Heart right ventricle (tissue), 16 donors: Measurements from ENCODE around the gene RAB40A. TPM values are rescaled to one million over a fixed set of nuclear protein-coding genes. Genes with fewer than 3 reads are reported as not detected.
"Not testable (repeated sequence)": the region's sequence is repeated elsewhere in the genome, so short reads cannot be mapped to it uniquely, and the experiment has no call there.

ENCODE experiments used
- ATAC-seq, 8 donors: fragments of 200-7000 bp; cut with Tn5 transposase; one replicate each; pipeline ENCODE4 v1.9.1; 2020; ENCODE audit warnings: mild to moderate bottlenecking in 8 of 8, moderate library complexity in 8 of 8, moderate number of reproducible peaks in 1 of 8
- DNase-seq, 2 donors: peaks; one replicate each; pipeline ENCODE4 v3.0.0-alpha.2; 2020
- H3K27ac ChIP-seq, 10 donors: fragments of 200-600 bp; sonication (generic) in 2 of 10; one replicate each; pipeline versions ENCODE4 v1.5.0 to v1.8.0; 2020 to 2022; ENCODE audit warnings: mild to moderate bottlenecking in 3 of 10
- H3K27me3 ChIP-seq, 7 donors: fragments of 200-600 bp; one replicate each; pipeline ENCODE4 v1.8.0; 2021 to 2022; ENCODE audit warnings: mild to moderate bottlenecking in 2 of 7
- H3K36me3 ChIP-seq, 9 donors: fragments of 200-600 bp; sonication (generic) in 1 of 9; one replicate each; pipeline versions ENCODE4 v1.5.0 to v1.8.0; 2020 to 2022; ENCODE audit warnings: mild to moderate bottlenecking in 2 of 9
- H3K4me1 ChIP-seq, 9 donors: fragments of 200-600 bp; sonication (generic) in 1 of 9; one replicate each; pipeline versions ENCODE4 v1.5.0 to v1.8.0; 2020 to 2022; ENCODE audit warnings: mild to moderate bottlenecking in 4 of 9
- H3K4me3 ChIP-seq, 10 donors: fragments of 200-600 bp; sonication (generic) in 2 of 10; one replicate each; pipeline versions ENCODE4 v1.5.0 to v1.8.0; 2020 to 2022; ENCODE audit warnings: mild to moderate bottlenecking in 7 of 10, moderate library complexity in 2 of 10
- H3K9me3 ChIP-seq, 11 donors: fragments of 200-600 bp in 10 of 11; sonication (generic) in 2 of 11; one replicate each; pipeline versions ENCODE4 v1.5.0 to v1.8.0; 2013 to 2022; ENCODE audit warnings: mild to moderate bottlenecking in 2 of 11, control low read depth in 1 of 11, moderate library complexity in 1 of 11
- WGBS, 2 donors: extraction: QIAGEN DNeasy Blood & Tissue Kit; methylation state at CpG; one replicate each; pipeline ENCODE4 v1.1.7; 2013; ENCODE audit warnings: inconsistent platforms in 1 of 2; 5-methylcytosine and 5-hydroxymethylcytosine counted together
- intact Hi-C, 10 donors: fragments of 100-400 bp; cut with DNase I; formaldehyde crosslinking; loops; one replicate each; pipeline versions ENCODE4 v1.11.1 to v1.14.2; 2022
- polyA plus RNA-seq, 2 donors: library from polyadenylated mRNA; stranded (reverse); fragments of 200-250 nt; gene quantifications; one replicate each; pipeline ENCODE4 v1.2.3, GENCODE V29; 2013
- total RNA-seq, 10 donors: library from RNA; stranded (reverse); fragmentation: NEBNext Ultra II Directional in 3 of 10; extraction: Animal tissue kit (Norgen Biotek cat#: 25700) in 3 of 10; gene quantifications; one replicate each; pipeline versions ENCODE4 v1.2.1 to v1.2.4, GENCODE V29; 2021 to 2023
- TF ChIP-seq, protein P1 (sequence below), 9 donors: fragments of 200-600 bp; sonication (generic) in 2 of 9; IDR thresholded peaks; one replicate each; pipeline versions ENCODE4 v1.5.0 to v1.8.0; 2021 to 2022; ENCODE audit warnings: antibody characterized with exemption in 9 of 9, mild to moderate bottlenecking in 5 of 9, moderate library complexity in 1 of 9
- donor health status: Arrhythmogenic right ventricular cardiomyopathy.
- donor health status: ischemic (EF 13 %, LVEDD 7.1; RV severe dilation, severe dysfunction).
- donor health status: healthy with polysubstance abuse.
- donor health status: DM: no; HTN: yes; CAD: no.
- donor health status: DM: no; HTN: no; CAD: no.
- donor health status: ischemic (EF 25% LVEDD 6.9; RV normal size, moderate dysfunction).
- donor health status: ischemic (EF 25% LVEDD 5.7; RV mildly dilated, moderate dysfunction).
- donor health status: healthy.
- donor health status: DM: yes; HTN: yes; CAD: no.
- donor health status: Ischemic cardiomyopathy.
- donor health status: ischemic (EF 35%, LVEDD 5.7; RV mildly dilated, moderate dysfunction).
- donor health status: nonischemic (EF 11% LVEDD 7.7; RV severe dilation, severe dysfunction).
- donor health status: DM: yes; HTN: yes; CAD: no.
- donor health status: PGD.
- donor health status: ischemic (EF 29% LVEDD 5.4; RV normal size, mild dysfunction).
- donor health status: nonischemic (EF 23%, LVEDD 6.1; RV moderate dilation, normal function).

Gene RAB40A
- total and polyA plus RNA-seq, 12 donors, result 0.04 to 0.44 (median 0.26) TPM; not detected in 4

DNA sequence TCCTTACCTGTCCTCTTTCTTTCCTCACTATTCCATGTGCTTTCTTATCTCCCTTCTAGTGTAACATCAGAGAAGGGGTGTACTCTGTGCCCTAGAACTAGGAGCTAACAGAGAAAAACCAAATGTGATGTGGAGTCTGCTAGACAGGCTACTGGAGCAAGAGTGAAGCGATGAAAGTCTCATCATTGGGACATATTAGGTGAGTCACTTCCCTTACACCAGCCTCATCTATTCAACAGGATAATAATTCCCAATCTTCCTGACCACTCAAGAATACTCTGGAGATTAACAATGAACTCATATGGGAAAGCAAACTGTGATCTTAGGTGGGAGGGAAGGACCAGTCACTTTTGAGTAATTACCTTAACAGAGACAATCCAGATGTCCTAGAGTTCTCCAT is 58.1 kb downstream of the RAB40A start:
- Histone ChIP-seq H3K9me3 (no peaks in the 10 kb centered on the region), H3K4me1 (no peaks in the 10 kb centered on the region), H3K27me3 (peaks cover 0 to 13% (median 0%) of the 10 kb centered on the region in 7 donors), H3K36me3 (no peaks in the 10 kb centered on the region), H3K27ac (no peak overlapping the region), H3K4me3 (no peak overlapping the region)
- DNase-seq, result no peak
- 90 to 100% methylated on average over 1 of the region's 1 CpG for WGBS, 2 donors
- no peak for ATAC-seq
- TF ChIP-seq, protein P1, sequence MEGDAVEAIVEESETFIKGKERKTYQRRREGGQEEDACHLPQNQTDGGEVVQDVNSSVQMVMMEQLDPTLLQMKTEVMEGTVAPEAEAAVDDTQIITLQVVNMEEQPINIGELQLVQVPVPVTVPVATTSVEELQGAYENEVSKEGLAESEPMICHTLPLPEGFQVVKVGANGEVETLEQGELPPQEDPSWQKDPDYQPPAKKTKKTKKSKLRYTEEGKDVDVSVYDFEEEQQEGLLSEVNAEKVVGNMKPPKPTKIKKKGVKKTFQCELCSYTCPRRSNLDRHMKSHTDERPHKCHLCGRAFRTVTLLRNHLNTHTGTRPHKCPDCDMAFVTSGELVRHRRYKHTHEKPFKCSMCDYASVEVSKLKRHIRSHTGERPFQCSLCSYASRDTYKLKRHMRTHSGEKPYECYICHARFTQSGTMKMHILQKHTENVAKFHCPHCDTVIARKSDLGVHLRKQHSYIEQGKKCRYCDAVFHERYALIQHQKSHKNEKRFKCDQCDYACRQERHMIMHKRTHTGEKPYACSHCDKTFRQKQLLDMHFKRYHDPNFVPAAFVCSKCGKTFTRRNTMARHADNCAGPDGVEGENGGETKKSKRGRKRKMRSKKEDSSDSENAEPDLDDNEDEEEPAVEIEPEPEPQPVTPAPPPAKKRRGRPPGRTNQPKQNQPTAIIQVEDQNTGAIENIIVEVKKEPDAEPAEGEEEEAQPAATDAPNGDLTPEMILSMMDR (IDR thresholded peaks at IDR 0.05), result no peak
- intact Hi-C loops, result loop anchor here in 6 of 10 donors (5.0 to 10.0 kb wide), 4 partner anchors 119 to 249 kb away; partner anchors contain the start of genes BEX4 (in 3 of the 6) and TCEAL7 (in 1 of the 6)

DNA sequence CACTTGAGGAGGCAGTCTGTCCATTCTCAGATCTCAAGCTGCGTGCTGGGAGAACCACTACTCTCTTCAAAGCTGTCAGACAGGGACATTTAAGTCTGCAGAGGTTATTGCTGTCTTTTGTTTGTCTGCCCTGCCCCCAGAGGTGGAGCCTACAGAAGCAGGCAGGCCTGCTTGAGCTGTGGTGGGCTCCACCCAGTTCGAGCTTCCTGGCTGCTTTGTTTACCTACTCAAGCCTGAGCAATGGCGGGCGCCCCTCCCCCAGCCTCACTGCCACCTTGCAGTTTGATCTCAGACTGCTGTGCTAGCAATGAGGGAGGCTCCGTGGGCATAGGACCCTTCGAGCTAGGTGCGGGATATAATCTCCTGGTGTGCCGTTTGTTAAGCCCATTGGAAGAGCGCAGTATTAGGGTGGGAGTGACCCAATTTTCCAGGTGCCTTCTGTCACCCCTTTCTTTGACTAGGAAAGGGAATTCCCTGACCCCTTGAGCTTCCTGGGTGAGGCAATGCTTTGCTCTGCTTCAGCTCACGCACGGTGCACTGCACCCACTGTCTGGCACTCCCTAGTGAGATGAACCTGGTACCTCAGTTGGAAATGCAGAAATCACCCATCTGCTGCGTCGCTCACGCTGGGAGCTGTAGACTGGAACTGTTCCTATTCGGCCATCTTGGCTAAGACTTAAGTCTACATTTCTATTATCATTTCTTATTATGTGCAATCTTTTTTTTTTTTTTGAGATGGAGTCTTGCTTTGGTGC is 59.1 kb downstream of the RAB40A start:
- 96 to 97% methylated on average over 12 to 14 of the region's 15 CpGs for WGBS, 2 donors
- not testable (repeated sequence) for H3K9me3 ChIP-seq, DNase-seq, H3K4me1 ChIP-seq, ATAC-seq, H3K36me3 ChIP-seq, H3K27ac ChIP-seq, H3K4me3 ChIP-seq
- peaks cover 0 to 12% (median 0%) of the 10 kb centered on the region in 7 donors for H3K27me3 ChIP-seq
- intact Hi-C loops, result loop anchor here in 6 of 10 donors (5.0 to 10.0 kb wide), 4 partner anchors 118 to 248 kb away; partner anchors contain the start of genes BEX4 (in 3 of the 6) and TCEAL7 (in 1 of the 6)

- H3K9me3 ChIP-seq, result peaks cover 0 to 14% (median 0%) of the 10 kb centered on the region in 11 donors
- no peak overlapping the region for H3K4me3 ChIP-seq
- no peaks in the 10 kb centered on the region for H3K27me3 ChIP-seq
- intact Hi-C loops, result no loop called here
- 67 to 78% methylated on average over 2 of the region's 2 CpGs for WGBS, 2 donors
- H3K4me1 ChIP-seq, result no peaks in the 10 kb centered on the region
- no peak overlapping the region for H3K27ac ChIP-seq
- DNase-seq, result no peak
- no peaks in the 10 kb centered on the region for H3K36me3 ChIP-seq
- TF ChIP-seq, protein P1 (IDR thresholded peaks at IDR 0.05), result no peak
- no peak for ATAC-seq
Observed at GRCh38 chrX:103453655-103454054, 65.6 kb downstream of the RAB40A start.

Other genes with a start within 250 kb of the RAB40A start
- gene TCEAL5, start 242.7 kb downstream of the RAB40A start, total RNA-seq, result under 1 TPM in 5 of 10 donors, not detected in 5; 0.23 to 0.33 (median 0.28) TPM
- under 1 TPM; 0.23 to 0.37 TPM for gene TCEAL5, start 242.7 kb downstream of the RAB40A start, polyA plus RNA-seq
- gene BEX2, start 208.5 kb downstream of the RAB40A start, total RNA-seq, result 1 to 10 TPM in 6 of 10 donors, under 1 TPM in 3, not detected in 1; 0.65 to 5.4 (median 1.9) TPM
- gene BEX2, start 208.5 kb downstream of the RAB40A start, polyA plus RNA-seq, result 1 to 10 TPM in 1 of 2 donors, under 1 TPM in 1; 0.37 to 3.4 TPM
- 1 to 10 TPM; 2.0 to 5.3 (median 3.6) TPM for gene TCEAL7, start 189.2 kb downstream of the RAB40A start, total RNA-seq
- gene TCEAL7, start 189.2 kb downstream of the RAB40A start, polyA plus RNA-seq, result 1 to 10 TPM; 3.2 to 5.6 TPM
- 10 to 100 TPM; 14.8 to 46.0 (median 23.1) TPM for gene TCEAL9, start 163.0 kb downstream of the RAB40A start, total RNA-seq
- gene TCEAL9, start 163.0 kb downstream of the RAB40A start, polyA plus RNA-seq, result 10 to 100 TPM; 47.8 to 56.9 TPM
- gene BEX3, start 143.0 kb downstream of the RAB40A start, total RNA-seq, result 100 to 1,000 TPM; 108 to 158 (median 137) TPM
- 10 to 100 TPM; 45.3 to 64.9 TPM for gene BEX3, start 143.0 kb downstream of the RAB40A start, polyA plus RNA-seq
- gene TCEAL4, start 66.0 kb upstream of the RAB40A start, total RNA-seq, result 10 to 100 TPM; 57.7 to 73.2 (median 68.4) TPM
- 100 to 1,000 TPM; 106 to 164 TPM for gene TCEAL4, start 66.0 kb upstream of the RAB40A start, polyA plus RNA-seq
- gene TCEAL3, start 88.5 kb upstream of the RAB40A start, total RNA-seq, result 10 to 100 TPM; 16.7 to 25.5 (median 22.0) TPM
- gene TCEAL3, start 88.5 kb upstream of the RAB40A start, polyA plus RNA-seq, result 10 to 100 TPM; 30.6 to 38.6 TPM
- gene TCEAL1, start 109.5 kb upstream of the RAB40A start, total RNA-seq, result 10 to 100 TPM; 16.6 to 33.0 (median 21.9) TPM
- 10 to 100 TPM; 16.8 to 21.9 TPM for gene TCEAL1, start 109.5 kb upstream of the RAB40A start, polyA plus RNA-seq
- gene MORF4L2, start 167.2 kb upstream of the RAB40A start, total RNA-seq, result 100 to 1,000 TPM; 149 to 244 (median 191) TPM
- 100 to 1,000 TPM in 1 of 2 donors, 10 to 100 TPM in 1; 94.9 to 346 TPM for gene MORF4L2, start 167.2 kb upstream of the RAB40A start, polyA plus RNA-seq
- under 1 TPM in 1 of 10 donors, not detected in 9; 0.42 TPM for gene TMEM31, start 191.4 kb upstream of the RAB40A start, total RNA-seq
- under 1 TPM in 1 of 2 donors, not detected in 1; 0.07 TPM for gene TMEM31, start 191.4 kb upstream of the RAB40A start, polyA plus RNA-seq